Activated CD4-positive, alpha-beta T cell treated with anti-CD3 and anti-CD28 coated beads, Interleukin-2, Interleukin-4, amounts not matched to agents 100 ng/mL and 50 ng/mL, durations not matched to agents 16 hours and 8 hours (primary cell): ENCODE data around the gene TBCEL.
"Not testable (repeated sequence)": the region's sequence is repeated elsewhere in the genome, so short reads cannot be mapped to it uniquely, and the experiment has no call there.

Experiments
- DNase-seq: peaks from one replicate; pipeline ENCODE4 v3.0.0-alpha.2; 2020; ENCODE audit warnings: low spot score

TBCEL gene

GRCh38 chr11:121029813-121030445 lies 6.0 kb downstream of the TBCEL start:
- DNase-seq: no peak

GRCh38 chr11:121031167-121031566 lies 7.3 kb downstream of the TBCEL start:
- no peak for DNase-seq

- DNase-seq: not testable (repeated sequence)
Measured at GRCh38 chr11:121031648-121032047, 7.7 kb downstream of the TBCEL start.

GRCh38 chr11:121032546-121032945 lies 8.6 kb downstream of the TBCEL start:
- DNase-seq: no peak

- no peak for DNase-seq
Measured at GRCh38 chr11:121033635-121034034, 9.7 kb downstream of the TBCEL start.

- no peak for DNase-seq
Measured at GRCh38 chr11:121035169-121035755, 11.4 kb downstream of the TBCEL start.

- peak; percentile 23 for DNase-seq
Measured at GRCh38 chr11:121035780-121036179, 11.9 kb downstream of the TBCEL start.

GRCh38 chr11:121037016-121037415 lies 13.1 kb downstream of the TBCEL start:
- DNase-seq: no peak

- DNase-seq: no peak
Measured at GRCh38 chr11:121038648-121039409, 14.9 kb downstream of the TBCEL start.

- no peak for DNase-seq
Measured at GRCh38 chr11:121039971-121040613, 16.2 kb downstream of the TBCEL start.

GRCh38 chr11:121040614-121041002 lies 16.7 kb downstream of the TBCEL start:
- no peak for DNase-seq

GRCh38 chr11:121041072-121041471 lies 17.2 kb downstream of the TBCEL start:
- no peak for DNase-seq

- no peak for DNase-seq
Measured at GRCh38 chr11:121042296-121042695, 18.4 kb downstream of the TBCEL start.

GRCh38 chr11:121047926-121048325 lies 24.0 kb downstream of the TBCEL start:
- DNase-seq: no peak

- no peak for DNase-seq
Measured at GRCh38 chr11:121048464-121049233, 24.7 kb downstream of the TBCEL start.

GRCh38 chr11:121053244-121053643 lies 29.3 kb downstream of the TBCEL start:
- DNase-seq: no peak

- no peak for DNase-seq
Measured at GRCh38 chr11:121054266-121054665, 30.4 kb downstream of the TBCEL start.

- no peak for DNase-seq
Measured at GRCh38 chr11:121055076-121055475, 31.2 kb downstream of the TBCEL start.

- DNase-seq: peak; percentile 6
Measured at GRCh38 chr11:121057922-121058321, 34.0 kb downstream of the TBCEL start.

GRCh38 chr11:121058941-121059340 lies 35.0 kb downstream of the TBCEL start:
- DNase-seq: no peak

GRCh38 chr11:121059605-121060004 lies 35.7 kb downstream of the TBCEL start:
- peak; percentile 34 for DNase-seq

GRCh38 chr11:121063728-121064127 lies 39.8 kb downstream of the TBCEL start:
- DNase-seq: no peak
